HepG2 (cell line): ENCODE measurements around the gene BCAS3. TPM values are rescaled to one million over a fixed set of nuclear protein-coding genes. Genes with fewer than 3 reads are reported as not detected.

Experiments used
- ATAC-seq: fragments of 200-7000 bp; cut with Tn5 transposase; 3 replicates; pipeline ENCODE4 v1.9.1; 2020; ENCODE audit warnings: mild to moderate bottlenecking, moderate library complexity
- BruUV-seq: library from RNA; stranded (reverse); fragments of 400-500 nt; replicated peaks from 2 replicates; lab custom pipeline; 2021; lab: Mats Ljungman, UMichigan
- CTCF ChIA-PET: fragments of 300-600 bp; formaldehyde crosslinking; extraction: SDS; loops from one replicate; lab custom pipeline; 2021; ENCODE audit warnings: low total read pairs, inconsistent platforms, low intra/inter-chr PET ratio; lab: Yijun Ruan, JAX
- POLR2A ChIA-PET: fragments of 350-600 bp; sonication (Branson Sonifier 250); formaldehyde crosslinking; loops from one replicate; lab custom pipeline; 2020; ENCODE audit warnings: antibody characterized with exemption, inconsistent platforms; lab: Yijun Ruan, JAX
- DNase-seq: peaks from one replicate; pipeline ENCODE4 v3.0.0-alpha.2; 2015; ENCODE audit warnings: low spot score
- FAIRE-seq: peaks from 3 replicates; lab custom pipeline; 2011; peaks lifted over from hg19 to GRCh38; lab: Jason Lieb, UNC
- H2AFZ ChIP-seq: one replicate; pipeline ENCODE4 v1.6.1; 2011; ENCODE audit warnings: low read length, inconsistent platforms
- H3K27ac ChIP-seq: fragments of 300-600 bp; 3 replicates; pipeline ENCODE4 v1.8.0; 2011; ENCODE audit warnings: mixed run types, mild to moderate bottlenecking, mixed read lengths, low read length, inconsistent platforms; ENCODE audit not compliant: insufficient read depth; ENCODE audit errors: extremely low read length
- H3K27me3 ChIP-seq, 2 experiments: fragments of 200-600 bp in 1 of 2; 2 replicates in 1 of 2; 3 replicates in 1 of 2; pipeline versions ENCODE4 v1.6.0 to v1.8.0; 2011; ENCODE audit warnings: low read length in 2 of 2, mild to moderate bottlenecking in 2 of 2, moderate library complexity in 2 of 2, inconsistent platforms in 1 of 2; ENCODE audit not compliant: insufficient read depth in 2 of 2, control insufficient read depth in 1 of 2
- H3K36me3 ChIP-seq, 2 experiments: fragments of 200-600 bp in 1 of 2; replicated peaks in 1 of 2; 2 replicates in 1 of 2; 3 replicates in 1 of 2; pipeline versions ENCODE4 v1.5.1 to v1.8.0; 2011; ENCODE audit warnings: low read length in 2 of 2, inconsistent platforms in 1 of 2; ENCODE audit not compliant: insufficient read depth in 2 of 2, control insufficient read depth in 1 of 2
- H3K4me1 ChIP-seq: 2 replicates; pipeline ENCODE4 v1.5.1; 2012; ENCODE audit warnings: low read length, inconsistent platforms; ENCODE audit not compliant: insufficient read depth
- H3K4me2 ChIP-seq: 2 replicates; pipeline ENCODE4 v1.6.0; 2011; ENCODE audit warnings: low read depth, low read length, inconsistent platforms
- H3K4me3 ChIP-seq, 3 experiments: fragments of 200-600 bp in 1 of 3; sonication (generic), shearing (Covaris generic) in 1 of 3; replicated peaks in 1 of 3; 2 replicates each; pipeline ENCODE4 v1.5.1; 2011 to 2016; ENCODE audit warnings: low read length in 3 of 3, inconsistent platforms in 2 of 3, low read depth in 2 of 3, mild to moderate bottlenecking in 2 of 3, control low read depth in 1 of 3, mixed read lengths in 1 of 3; ENCODE audit not compliant: insufficient read depth in 1 of 3
- H3K79me2 ChIP-seq: one replicate; pipeline ENCODE4 v1.6.1; 2011; ENCODE audit warnings: low read length, inconsistent platforms; ENCODE audit not compliant: insufficient read depth
- H3K9ac ChIP-seq: 2 replicates; pipeline ENCODE4 v1.6.0; 2011; ENCODE audit warnings: mild to moderate bottlenecking, low read depth, low read length, inconsistent platforms; ENCODE audit not compliant: insufficient read depth
- H3K9me3 ChIP-seq: 2 replicates; pipeline ENCODE4 v1.5.1; 2012; ENCODE audit warnings: mild to moderate bottlenecking, low read length
- H4K20me1 ChIP-seq: 2 replicates; pipeline ENCODE4 v1.6.0; 2011; ENCODE audit warnings: inconsistent platforms, mild to moderate bottlenecking, low read length, moderate library complexity; ENCODE audit not compliant: insufficient read depth
- AGO1 ChIP-seq: fragments of 200-400 bp; formaldehyde crosslinking; IDR thresholded peaks from 2 replicates; pipeline ENCODE4 v1.6.1; 2017; ENCODE audit warnings: mild to moderate bottlenecking, low read depth, low read length, moderate library complexity; ENCODE audit not compliant: poor library complexity, severe bottlenecking
- GTF3A ChIP-seq: sonication (generic); formaldehyde crosslinking; conservative IDR thresholded peaks from 2 replicates; pipeline ENCODE4 v1.4.0; 2020; ENCODE audit warnings: mild to moderate bottlenecking, missing genetic modification reagents
- HES4 ChIP-seq: sonication (generic); formaldehyde crosslinking; IDR thresholded peaks from 2 replicates; pipeline ENCODE4 v1.9.0; 2021; ENCODE audit warnings: mild to moderate bottlenecking, missing genetic modification reagents, borderline replicate concordance
- HIVEP1 ChIP-seq: sonication (generic); formaldehyde crosslinking; IDR thresholded peaks from 2 replicates; pipeline ENCODE4 v1.4.0; 2020; ENCODE audit warnings: mild to moderate bottlenecking, missing genetic modification reagents
- HNRNPL ChIP-seq: fragments of 200-400 bp; formaldehyde crosslinking; IDR thresholded peaks from 2 replicates; pipeline ENCODE4 v1.6.1; 2017; ENCODE audit warnings: mild to moderate bottlenecking, low read depth, low read length
- RNF2 ChIP-seq: fragments of 450-650 bp; conservative IDR thresholded peaks from 2 replicates; pipeline ENCODE4 v1.6.1; 2016; ENCODE audit warnings: low read depth
- ZFP90 ChIP-seq: sonication (generic); formaldehyde crosslinking; IDR thresholded peaks from 2 replicates; pipeline ENCODE4 v1.8.0; 2022; ENCODE audit warnings: missing genetic modification reagents, mild to moderate bottlenecking, inconsistent platforms, borderline replicate concordance
- ZFX ChIP-seq: sonication (generic); formaldehyde crosslinking; IDR thresholded peaks from 2 replicates; pipeline ENCODE4 v1.4.0; 2020; ENCODE audit warnings: mild to moderate bottlenecking, low read depth, missing genetic modification reagents, moderate library complexity
- ZNF629 ChIP-seq: sonication (generic); formaldehyde crosslinking; conservative IDR thresholded peaks from 2 replicates; pipeline ENCODE4 v1.5.0; 2020; ENCODE audit warnings: missing genetic modification reagents
- WGBS: methylation state at CpG from one replicate; pipeline ENCODE4 v1.1.6; 2017; ENCODE audit warnings: low lambda C conversion rate; 5-methylcytosine and 5-hydroxymethylcytosine counted together
- in situ Hi-C: cut with HindIII; loops from 2 replicates; pipeline ENCODE4 v1.10.0; 2017; ENCODE audit warnings: low pct_unique_long_range_greater_than_20kb; ENCODE audit not compliant: extremely low pct_ligation_motif_present
- intact Hi-C: fragments of 100-400 bp; cut with micrococcal nuclease; formaldehyde crosslinking; loops from one replicate; pipeline ENCODE4 v1.10.0; 2022; ENCODE audit not compliant: unreplicated experiment
- polyA plus RNA-seq, 8 experiments: library from polyadenylated mRNA; depleted of rRNA in 3 of 8; stranded (reverse) in 7 of 8; unstranded in 1 of 8; fragments of >200 nt; fragmentation: Illumina TruSeq in 4 of 8; extraction: Trizol in 4 of 8; gene quantifications; 2 replicates each; pipeline versions ENCODE4 v1.2.1 to v1.2.3, GENCODE V29; 2011 to 2016; ENCODE audit warnings: low read depth in 4 of 8, missing spikeins in 1 of 8, mixed read lengths in 1 of 8; ENCODE audit not compliant: insufficient read depth in 1 of 8
- total RNA-seq, 5 experiments: library from RNA; depleted of rRNA; stranded (reverse); fragments of >200 nt; fragmentation: Illumina TruSeq; extraction: Trizol; gene quantifications; 2 replicates each; pipeline ENCODE4 v1.2.3, GENCODE V29; 2016; ENCODE audit warnings: low read depth in 1 of 5
- TF ChIP-seq, protein P1 (sequence below): sonication (generic); formaldehyde crosslinking; IDR thresholded peaks from 2 replicates; pipeline ENCODE4 v1.5.1; 2020; ENCODE audit warnings: mild to moderate bottlenecking, moderate library complexity, missing genetic modification reagents

Gene BCAS3
- total and polyA plus RNA-seq, 2 of the 13 experiments (the other 11 are each of a cell fraction or from before 2014, with no cell fraction given), result 10.7 to 11.2 TPM

- TF ChIP-seq, protein P1, sequence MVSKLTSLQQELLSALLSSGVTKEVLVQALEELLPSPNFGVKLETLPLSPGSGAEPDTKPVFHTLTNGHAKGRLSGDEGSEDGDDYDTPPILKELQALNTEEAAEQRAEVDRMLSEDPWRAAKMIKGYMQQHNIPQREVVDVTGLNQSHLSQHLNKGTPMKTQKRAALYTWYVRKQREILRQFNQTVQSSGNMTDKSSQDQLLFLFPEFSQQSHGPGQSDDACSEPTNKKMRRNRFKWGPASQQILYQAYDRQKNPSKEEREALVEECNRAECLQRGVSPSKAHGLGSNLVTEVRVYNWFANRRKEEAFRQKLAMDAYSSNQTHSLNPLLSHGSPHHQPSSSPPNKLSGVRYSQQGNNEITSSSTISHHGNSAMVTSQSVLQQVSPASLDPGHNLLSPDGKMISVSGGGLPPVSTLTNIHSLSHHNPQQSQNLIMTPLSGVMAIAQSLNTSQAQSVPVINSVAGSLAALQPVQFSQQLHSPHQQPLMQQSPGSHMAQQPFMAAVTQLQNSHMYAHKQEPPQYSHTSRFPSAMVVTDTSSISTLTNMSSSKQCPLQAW (CRISPR knock-in tag), result no peak
- TF ChIP-seq ZNF629 (CRISPR knock-in tag), result 0 out of 2 replicates have a peak, but pooled peaks have one; percentile 16
- 0 out of 2 replicates have a peak, but pooled peaks have one; percentile 25 for TF ChIP-seq ZFX (CRISPR knock-in tag)
- peak; percentile 8; the same call in 1 of the 2 replicates for TF ChIP-seq HES4
- no peak for TF ChIP-seq RNF2
Observed at GRCh38 chr17:61382796-61383688, 705.4 kb downstream of the BCAS3 start (continued).

GRCh38 chr17:61383689-61384201 is 706.1 kb downstream of the BCAS3 start:
- POLR2A ChIA-PET, result interaction anchor here (1.1 to 3.2 kb wide), 3 partner anchors 16 to 27 kb away, joined by 3 to 13 read pairs (median 3); partner anchors contain the start of gene TBX2
- TF ChIP-seq HNRNPL, result 0 out of 2 replicates have a peak, but pooled peaks have one; percentile 39
- no peak for TF ChIP-seq ZFP90 (CRISPR knock-in tag)
- 0 out of 2 replicates have a peak, but pooled peaks have one; percentile 52 for TF ChIP-seq HIVEP1 (CRISPR knock-in tag)
- no peak for TF ChIP-seq AGO1
- no peak for TF ChIP-seq GTF3A (CRISPR knock-in tag)

More at GRCh38 chr17:61383689-61384201, 706.1 kb downstream of the BCAS3 start:
- no peaks in the 10 kb centered on the region for H3K27me3 ChIP-seq
- in situ Hi-C loops, result no loop called here
- no peak overlapping the region for H3K4me2 ChIP-seq
- H3K4me3 ChIP-seq, result no peak overlapping the region
- H2AFZ ChIP-seq, result no peak overlapping the region
- no TSS peak for BruUV-seq
- H3K79me2 ChIP-seq, result no peaks in the 10 kb centered on the region
- no peaks in the 10 kb centered on the region for H4K20me1 ChIP-seq
- H3K27ac ChIP-seq, result no peak overlapping the region
- DNase-seq, result no peak
- H3K4me1 ChIP-seq, result peaks cover 55% of the 10 kb centered on the region
- H3K36me3 ChIP-seq, result no peaks in the 10 kb centered on the region
- intact Hi-C loops, result no loop called here
- no peaks in the 10 kb centered on the region for H3K9me3 ChIP-seq
- no peak for FAIRE-seq
- 96% methylated on average over 18 of the region's 18 CpGs for WGBS
- ATAC-seq, result no peak
- no peak overlapping the region for H3K9ac ChIP-seq
- CTCF ChIA-PET, result no interaction called here
